GM12878 (cell line): Measurements from ENCODE around the gene MCM9. TPM values are rescaled to one million over a fixed set of nuclear protein-coding genes. Genes with fewer than 3 reads are reported as not detected.

ENCODE experiments used
- ATAC-seq: fragments of 200-7000 bp; cut with Tn5 transposase; 3 replicates; pipeline ENCODE4 v1.9.1; 2020; ENCODE audit warnings: mild to moderate bottlenecking, moderate library complexity
- BruUV-seq: library from RNA; stranded (reverse); fragments of 400-500 nt; replicated peaks from 2 replicates; lab custom pipeline; 2021; lab: Mats Ljungman, UMichigan
- CTCF ChIA-PET: fragments of 300-600 bp; sonication (Branson Sonifier 250); formaldehyde crosslinking; extraction: SDS; loops from one replicate; lab custom pipeline; 2021; ENCODE audit warnings: inconsistent platforms; lab: Yijun Ruan, JAX
- POLR2A ChIA-PET: fragments of 350-600 bp; formaldehyde crosslinking; extraction: SDS; loops from one replicate; lab custom pipeline; 2021; ENCODE audit warnings: inconsistent platforms; lab: Charles Lee
- RAD21 ChIA-PET: fragments of 300-600 bp; sonication (Branson Sonifier 250); formaldehyde crosslinking; loops from one replicate; lab custom pipeline; 2023; ENCODE audit warnings: antibody characterized with exemption; ENCODE audit not compliant: unreplicated experiment; lab: Charles Lee
- SMC1A ChIA-PET: fragments of 300-600 bp; sonication (Branson Sonifier 250); formaldehyde crosslinking; loops from one replicate; lab custom pipeline; 2023; ENCODE audit not compliant: unreplicated experiment, uncharacterized antibody; lab: Charles Lee
- DNase-seq: peaks from one replicate; pipeline ENCODE4 v3.0.0-alpha.2; 2011; ENCODE audit warnings: low read depth, low spot score
- FAIRE-seq: peaks from 3 replicates; lab custom pipeline; 2011; peaks lifted over from hg19 to GRCh38; lab: Jason Lieb, UNC
- H2AFZ ChIP-seq: 2 replicates; pipeline ENCODE4 v1.6.0; 2011; ENCODE audit warnings: low read depth, low read length, control low read depth; ENCODE audit not compliant: control insufficient read depth
- H3K27ac ChIP-seq: 2 replicates; pipeline ENCODE4 v1.5.1; 2011; ENCODE audit warnings: control low read depth; ENCODE audit not compliant: control insufficient read depth, insufficient read depth
- H3K27me3 ChIP-seq, 2 experiments: replicated peaks in 1 of 2; 2 replicates each; pipeline versions ENCODE4 v1.6.0 to v1.6.1; 2011; ENCODE audit warnings: low read length in 1 of 2; ENCODE audit not compliant: control insufficient read depth in 2 of 2, insufficient read depth in 2 of 2
- H3K36me3 ChIP-seq, 2 experiments: 2 replicates each; pipeline ENCODE4 v1.5.1; 2011; ENCODE audit warnings: low read length in 1 of 2; ENCODE audit not compliant: control insufficient read depth in 2 of 2, insufficient read depth in 2 of 2
- H3K4me1 ChIP-seq: 2 replicates; pipeline ENCODE4 v1.6.1; 2011; ENCODE audit warnings: mild to moderate bottlenecking, low read length, moderate library complexity, mixed read lengths; ENCODE audit not compliant: control insufficient read depth, insufficient read depth
- H3K4me2 ChIP-seq: 2 replicates; pipeline ENCODE4 v1.6.0; 2011; ENCODE audit warnings: control low read depth; ENCODE audit not compliant: control insufficient read depth, insufficient read depth
- H3K4me3 ChIP-seq: fragments of 200-600 bp; sonication (generic); 2 replicates; pipeline ENCODE4 v1.5.1; 2016
- H3K79me2 ChIP-seq: 2 replicates; pipeline ENCODE4 v1.6.0; 2011; ENCODE audit warnings: low read length; ENCODE audit not compliant: control insufficient read depth, insufficient read depth
- H3K9ac ChIP-seq: 2 replicates; pipeline ENCODE4 v1.8.0; 2011; ENCODE audit warnings: low read length, control low read depth, mixed read lengths; ENCODE audit not compliant: control insufficient read depth, insufficient read depth
- H3K9me3 ChIP-seq: replicated peaks from 3 replicates; pipeline ENCODE4 v1.5.1; 2011; ENCODE audit warnings: mild to moderate bottlenecking, low read length; ENCODE audit not compliant: control insufficient read depth, insufficient read depth
- H4K20me1 ChIP-seq: 2 replicates; pipeline ENCODE4 v1.6.0; 2011; ENCODE audit not compliant: control insufficient read depth, insufficient read depth
- BCL11A ChIP-seq: IDR thresholded peaks from 2 replicates; pipeline ENCODE4 v1.6.1; 2011; ENCODE audit warnings: low read depth, low read length
- ESRRA ChIP-seq: IDR thresholded peaks from 2 replicates; pipeline ENCODE4 v1.6.1; 2012; ENCODE audit warnings: mild to moderate bottlenecking, low read length, improper control_type of control experiment
- KAT2A ChIP-seq: conservative IDR thresholded peaks from 2 replicates; pipeline ENCODE4 v1.6.1; 2011; ENCODE audit warnings: low read depth, low read length; ENCODE audit not compliant: control insufficient read depth
- MYC ChIP-seq: IDR thresholded peaks from 2 replicates; pipeline ENCODE4 v1.6.1; 2011; ENCODE audit warnings: mild to moderate bottlenecking, low read length, moderate library complexity, inconsistent platforms; ENCODE audit not compliant: insufficient read depth, insufficient replicate concordance, insufficient read length, severe bottlenecking
- NR2F1 ChIP-seq: fragments of 450-650 bp; conservative IDR thresholded peaks from 2 replicates; pipeline ENCODE4 v1.6.1; 2017; ENCODE audit warnings: mild to moderate bottlenecking
- PAX5 ChIP-seq: IDR thresholded peaks from 2 replicates; pipeline ENCODE4 v1.6.1; 2011; ENCODE audit warnings: low read depth, low read length, borderline replicate concordance
- POLR2AphosphoS2 ChIP-seq: IDR thresholded peaks from 2 replicates; pipeline ENCODE4 v1.6.1; 2011; ENCODE audit warnings: low read depth, mild to moderate bottlenecking, low read length, improper control_type of control experiment, moderate library complexity
- SPI1 ChIP-seq: IDR thresholded peaks from 2 replicates; pipeline ENCODE4 v1.6.1; 2011; ENCODE audit warnings: low read depth, mild to moderate bottlenecking, low read length, moderate library complexity, borderline replicate concordance; ENCODE audit not compliant: insufficient read depth
- SRF ChIP-seq, 2 experiments: IDR thresholded peaks; 2 replicates each; pipeline ENCODE4 v1.6.1; 2011; ENCODE audit warnings: low read depth in 2 of 2, low read length in 2 of 2, mild to moderate bottlenecking in 1 of 2, moderate library complexity in 1 of 2
- ZNF217 ChIP-seq: fragments of 450-650 bp; IDR thresholded peaks from 2 replicates; pipeline ENCODE4 v1.6.1; 2017; ENCODE audit warnings: antibody characterized with exemption, mild to moderate bottlenecking
- WGBS: methylation state at CpG from one replicate; pipeline ENCODE4 v1.1.6; 2016; ENCODE audit warnings: low lambda C conversion rate; ENCODE audit not compliant: insufficient replicate concordance, insufficient coverage; ENCODE audit errors: missing lambda C conversion rate; 5-methylcytosine and 5-hydroxymethylcytosine counted together
- in situ Hi-C: fragments of 300-500 bp; cut with MboI; formaldehyde crosslinking; loops from 9 replicates; pipeline ENCODE4 v1.14.3; 2018; ENCODE audit warnings: mixed read lengths
- intact Hi-C: fragments of 100-400 bp; cut with micrococcal nuclease; formaldehyde crosslinking; loops from one replicate; pipeline ENCODE4 v1.14.2; 2022; ENCODE audit not compliant: unreplicated experiment
- polyA plus RNA-seq, 11 experiments: library from polyadenylated mRNA; depleted of rRNA in 4 of 11; unstranded in 6 of 11; stranded (reverse) in 5 of 11; fragments of >200 nt; fragmentation: Nextera tagmentation in 4 of 11; fragmentation: Illumina TruSeq in 1 of 11; extraction: Ambion mirVana in 4 of 11; extraction: Trizol in 1 of 11; gene quantifications; 1 replicate in 1 of 11; 2 replicates in 10 of 11; pipeline versions ENCODE4 v1.2.1 to v1.2.3, GENCODE V29; 2011 to 2016; ENCODE audit warnings: inconsistent platforms in 2 of 11, missing spikeins in 2 of 11, low read depth in 1 of 11
- total RNA-seq, 4 experiments: library from RNA; depleted of rRNA in 3 of 4; stranded (reverse); fragments of >200 nt in 3 of 4; fragmentation: Illumina TruSeq in 1 of 4; extraction: Trizol in 1 of 4; gene quantifications; 2 replicates each; pipeline versions ENCODE4 v1.2.1 to v1.2.3, GENCODE V29; 2013 to 2021
- TF ChIP-seq, protein P1 (sequence below): fragments of 150-350 bp; IDR thresholded peaks from 2 replicates; pipeline ENCODE4 v1.6.1; 2016; ENCODE audit warnings: low read depth, low read length
- TF ChIP-seq, protein P2 (sequence below): fragments of 450-650 bp; IDR thresholded peaks from 2 replicates; pipeline ENCODE4 v1.6.1; 2017; ENCODE audit warnings: mild to moderate bottlenecking, moderate library complexity
- TF ChIP-seq, protein P3 (sequence below): fragments of 450-650 bp; IDR thresholded peaks from 2 replicates; pipeline ENCODE4 v1.6.1; 2017; ENCODE audit warnings: mild to moderate bottlenecking

The MCM9 gene
- total and polyA plus RNA-seq, 10 of the 15 experiments (the other 5 are each of a cell fraction or from before 2014, with no cell fraction given), result 3.4 to 18.5 (median 9.7) TPM

DNA sequence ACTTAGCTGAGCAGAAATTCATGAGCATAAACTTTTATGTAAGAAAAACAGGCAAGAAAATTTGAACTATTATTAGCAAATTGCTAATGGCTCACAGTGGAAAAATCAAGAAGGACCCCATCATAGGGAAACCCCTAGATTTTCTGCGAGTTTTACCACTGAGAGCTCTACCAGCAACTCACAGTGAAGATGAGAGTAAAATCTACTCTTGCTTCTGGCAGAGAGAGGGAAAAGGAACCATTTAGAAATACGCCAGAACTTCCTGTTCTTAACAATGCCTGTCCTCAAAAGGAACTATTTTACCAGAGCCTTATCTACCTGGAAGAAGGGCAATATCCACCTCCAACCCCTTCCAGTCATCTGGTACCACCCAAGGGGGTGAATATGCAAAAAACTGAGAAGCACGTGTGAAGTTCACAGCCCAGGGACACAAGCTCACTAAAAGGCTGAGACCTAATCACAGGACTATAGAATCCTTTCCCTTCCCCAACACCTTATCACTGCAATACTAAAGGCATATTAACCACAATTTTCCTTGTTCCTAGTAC lies 75.4 kb downstream of the MCM9 start (continued):
- TF ChIP-seq ESRRA, result no peak
- TF ChIP-seq BCL11A, result no peak
- TF ChIP-seq, protein P1, sequence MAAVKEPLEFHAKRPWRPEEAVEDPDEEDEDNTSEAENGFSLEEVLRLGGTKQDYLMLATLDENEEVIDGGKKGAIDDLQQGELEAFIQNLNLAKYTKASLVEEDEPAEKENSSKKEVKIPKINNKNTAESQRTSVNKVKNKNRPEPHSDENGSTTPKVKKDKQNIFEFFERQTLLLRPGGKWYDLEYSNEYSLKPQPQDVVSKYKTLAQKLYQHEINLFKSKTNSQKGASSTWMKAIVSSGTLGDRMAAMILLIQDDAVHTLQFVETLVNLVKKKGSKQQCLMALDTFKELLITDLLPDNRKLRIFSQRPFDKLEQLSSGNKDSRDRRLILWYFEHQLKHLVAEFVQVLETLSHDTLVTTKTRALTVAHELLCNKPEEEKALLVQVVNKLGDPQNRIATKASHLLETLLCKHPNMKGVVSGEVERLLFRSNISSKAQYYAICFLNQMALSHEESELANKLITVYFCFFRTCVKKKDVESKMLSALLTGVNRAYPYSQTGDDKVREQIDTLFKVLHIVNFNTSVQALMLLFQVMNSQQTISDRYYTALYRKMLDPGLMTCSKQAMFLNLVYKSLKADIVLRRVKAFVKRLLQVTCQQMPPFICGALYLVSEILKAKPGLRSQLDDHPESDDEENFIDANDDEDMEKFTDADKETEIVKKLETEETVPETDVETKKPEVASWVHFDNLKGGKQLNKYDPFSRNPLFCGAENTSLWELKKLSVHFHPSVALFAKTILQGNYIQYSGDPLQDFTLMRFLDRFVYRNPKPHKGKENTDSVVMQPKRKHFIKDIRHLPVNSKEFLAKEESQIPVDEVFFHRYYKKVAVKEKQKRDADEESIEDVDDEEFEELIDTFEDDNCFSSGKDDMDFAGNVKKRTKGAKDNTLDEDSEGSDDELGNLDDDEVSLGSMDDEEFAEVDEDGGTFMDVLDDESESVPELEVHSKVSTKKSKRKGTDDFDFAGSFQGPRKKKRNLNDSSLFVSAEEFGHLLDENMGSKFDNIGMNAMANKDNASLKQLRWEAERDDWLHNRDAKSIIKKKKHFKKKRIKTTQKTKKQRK, result no peak

DNA sequence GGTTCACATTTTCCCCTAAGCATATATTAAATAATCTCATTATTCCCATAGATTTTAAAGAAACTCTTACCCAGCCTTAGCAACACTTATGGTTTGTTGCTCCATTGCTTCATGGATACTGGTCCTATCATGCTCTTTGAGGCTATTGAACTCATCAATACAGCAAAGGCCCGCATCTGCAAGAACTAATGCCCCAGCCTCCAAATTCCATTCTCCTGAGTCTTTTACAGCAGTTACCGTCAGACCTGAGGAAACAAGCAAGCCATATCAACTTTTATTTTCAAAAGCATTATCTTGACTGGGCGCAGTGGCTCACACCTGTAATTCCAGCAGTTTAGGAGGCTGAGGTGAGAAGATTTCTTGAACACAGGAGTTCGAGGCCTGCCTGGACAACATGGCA lies 78.7 kb downstream of the MCM9 start:
- ChIA-PET SMC1A (interaction anchor here (1.8 kb wide), 1 partner anchor 11 kb away, joined by 8 read pairs; no protein-coding TSS in a partner anchor), CTCF (interaction anchor here (1.0 to 1.9 kb wide), 3 partner anchors 9 to 40 kb away, joined by 4 to 7 read pairs (median 5); no protein-coding TSS in a partner anchor), RAD21 (no interaction called here), POLR2A (no interaction called here)
- Histone ChIP-seq H3K27me3 (no peaks in the 10 kb centered on the region), H2AFZ (no peak overlapping the region), H4K20me1 (no peaks in the 10 kb centered on the region), H3K9ac (no peak overlapping the region), H3K36me3 (0 out of 4 replicates have a peak, but pooled peaks cover 0 to 2% of the 10 kb centered on the region in 2 experiments), H3K4me2 (no peak overlapping the region), H3K79me2 (no peaks in the 10 kb centered on the region; the same call in 1 of the 2 replicates), H3K4me1 (no peaks in the 10 kb centered on the region), H3K27ac (no peak overlapping the region), H3K4me3 (no peak overlapping the region), H3K9me3 (peaks cover 3% of the 10 kb centered on the region; the same call in 2 of the 3 replicates)
- in situ Hi-C loops (no loop called here), intact Hi-C loops (no loop called here)
- FAIRE-seq, result no peak
- 93% methylated on average over 4 of the region's 4 CpGs for WGBS
- BruUV-seq, result no TSS peak
- no peak for DNase-seq
- ATAC-seq, result no peak
- TF ChIP-seq KAT2A, result no peak
- TF ChIP-seq NR2F1, result no peak
- no peak for TF ChIP-seq ZNF217
- TF ChIP-seq SPI1, result no peak
- no peak for TF ChIP-seq POLR2AphosphoS2
- TF ChIP-seq, protein P2, sequence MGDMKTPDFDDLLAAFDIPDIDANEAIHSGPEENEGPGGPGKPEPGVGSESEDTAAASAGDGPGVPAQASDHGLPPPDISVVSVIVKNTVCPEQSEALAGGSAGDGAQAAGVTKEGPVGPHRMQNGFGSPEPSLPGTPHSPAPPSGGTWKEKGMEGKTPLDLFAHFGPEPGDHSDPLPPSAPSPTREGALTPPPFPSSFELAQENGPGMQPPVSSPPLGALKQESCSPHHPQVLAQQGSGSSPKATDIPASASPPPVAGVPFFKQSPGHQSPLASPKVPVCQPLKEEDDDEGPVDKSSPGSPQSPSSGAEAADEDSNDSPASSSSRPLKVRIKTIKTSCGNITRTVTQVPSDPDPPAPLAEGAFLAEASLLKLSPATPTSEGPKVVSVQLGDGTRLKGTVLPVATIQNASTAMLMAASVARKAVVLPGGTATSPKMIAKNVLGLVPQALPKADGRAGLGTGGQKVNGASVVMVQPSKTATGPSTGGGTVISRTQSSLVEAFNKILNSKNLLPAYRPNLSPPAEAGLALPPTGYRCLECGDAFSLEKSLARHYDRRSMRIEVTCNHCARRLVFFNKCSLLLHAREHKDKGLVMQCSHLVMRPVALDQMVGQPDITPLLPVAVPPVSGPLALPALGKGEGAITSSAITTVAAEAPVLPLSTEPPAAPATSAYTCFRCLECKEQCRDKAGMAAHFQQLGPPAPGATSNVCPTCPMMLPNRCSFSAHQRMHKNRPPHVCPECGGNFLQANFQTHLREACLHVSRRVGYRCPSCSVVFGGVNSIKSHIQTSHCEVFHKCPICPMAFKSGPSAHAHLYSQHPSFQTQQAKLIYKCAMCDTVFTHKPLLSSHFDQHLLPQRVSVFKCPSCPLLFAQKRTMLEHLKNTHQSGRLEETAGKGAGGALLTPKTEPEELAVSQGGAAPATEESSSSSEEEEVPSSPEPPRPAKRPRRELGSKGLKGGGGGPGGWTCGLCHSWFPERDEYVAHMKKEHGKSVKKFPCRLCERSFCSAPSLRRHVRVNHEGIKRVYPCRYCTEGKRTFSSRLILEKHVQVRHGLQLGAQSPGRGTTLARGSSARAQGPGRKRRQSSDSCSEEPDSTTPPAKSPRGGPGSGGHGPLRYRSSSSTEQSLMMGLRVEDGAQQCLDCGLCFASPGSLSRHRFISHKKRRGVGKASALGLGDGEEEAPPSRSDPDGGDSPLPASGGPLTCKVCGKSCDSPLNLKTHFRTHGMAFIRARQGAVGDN, result no peak
- TF ChIP-seq, protein P3, sequence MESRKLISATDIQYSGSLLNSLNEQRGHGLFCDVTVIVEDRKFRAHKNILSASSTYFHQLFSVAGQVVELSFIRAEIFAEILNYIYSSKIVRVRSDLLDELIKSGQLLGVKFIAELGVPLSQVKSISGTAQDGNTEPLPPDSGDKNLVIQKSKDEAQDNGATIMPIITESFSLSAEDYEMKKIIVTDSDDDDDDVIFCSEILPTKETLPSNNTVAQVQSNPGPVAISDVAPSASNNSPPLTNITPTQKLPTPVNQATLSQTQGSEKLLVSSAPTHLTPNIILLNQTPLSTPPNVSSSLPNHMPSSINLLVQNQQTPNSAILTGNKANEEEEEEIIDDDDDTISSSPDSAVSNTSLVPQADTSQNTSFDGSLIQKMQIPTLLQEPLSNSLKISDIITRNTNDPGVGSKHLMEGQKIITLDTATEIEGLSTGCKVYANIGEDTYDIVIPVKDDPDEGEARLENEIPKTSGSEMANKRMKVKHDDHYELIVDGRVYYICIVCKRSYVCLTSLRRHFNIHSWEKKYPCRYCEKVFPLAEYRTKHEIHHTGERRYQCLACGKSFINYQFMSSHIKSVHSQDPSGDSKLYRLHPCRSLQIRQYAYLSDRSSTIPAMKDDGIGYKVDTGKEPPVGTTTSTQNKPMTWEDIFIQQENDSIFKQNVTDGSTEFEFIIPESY, result no peak
- TF ChIP-seq SRF (IDR thresholded peaks at IDR 0.05; ENCODE audit: low read depth in 2 of 2, low read length in 2 of 2), result no peak
- no peak for TF ChIP-seq PAX5
- no peak for TF ChIP-seq MYC
